Measurements from ENCODE around the gene MPG. TPM values are rescaled to one million over a fixed set of nuclear protein-coding genes. Genes with fewer than 3 reads are reported as not detected.

Gene MPG
- total and polyA plus RNA-seq, 4 donors = 25.4 to 84.1 (median 37.5) TPM

DNA sequence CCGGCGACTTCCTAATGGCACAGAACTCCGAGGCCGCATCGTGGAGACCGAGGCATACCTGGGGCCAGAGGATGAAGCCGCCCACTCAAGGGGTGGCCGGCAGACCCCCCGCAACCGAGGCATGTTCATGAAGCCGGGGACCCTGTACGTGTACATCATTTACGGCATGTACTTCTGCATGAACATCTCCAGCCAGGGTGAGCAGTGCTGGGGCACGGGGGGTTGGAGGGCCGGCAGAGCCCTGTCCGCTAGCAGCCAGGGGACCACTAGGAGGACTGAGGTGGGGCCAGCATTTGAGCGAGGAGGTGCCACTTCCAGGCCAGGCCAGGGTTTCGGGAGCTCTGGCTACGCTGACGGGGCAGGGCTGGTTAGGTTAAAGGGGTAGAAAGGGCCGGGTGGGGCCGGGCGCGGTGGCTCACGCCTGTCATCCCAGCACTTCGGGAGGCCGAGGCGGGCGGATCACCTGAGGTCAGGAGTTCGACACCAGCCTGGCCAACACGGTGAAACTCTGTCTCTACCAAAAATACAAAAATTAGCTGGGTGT lies 5.1 kb downstream of the MPG start:
- 94% methylated on average over 31 of the region's 31 CpGs for WGBS
- peaks cover 3 to 24% (median 9%) of the 10 kb centered on the region in 4 donors for H3K4me1 ChIP-seq (ENCODE audit: control insufficient read depth in 4 of 4, insufficient read depth in 4 of 4, low read length in 3 of 4)
- H3K27ac ChIP-seq (ENCODE audit: low read depth in 1 of 2, low read length in 2 of 2) = no peak overlapping the region
- TF ChIP-seq, protein P1, sequence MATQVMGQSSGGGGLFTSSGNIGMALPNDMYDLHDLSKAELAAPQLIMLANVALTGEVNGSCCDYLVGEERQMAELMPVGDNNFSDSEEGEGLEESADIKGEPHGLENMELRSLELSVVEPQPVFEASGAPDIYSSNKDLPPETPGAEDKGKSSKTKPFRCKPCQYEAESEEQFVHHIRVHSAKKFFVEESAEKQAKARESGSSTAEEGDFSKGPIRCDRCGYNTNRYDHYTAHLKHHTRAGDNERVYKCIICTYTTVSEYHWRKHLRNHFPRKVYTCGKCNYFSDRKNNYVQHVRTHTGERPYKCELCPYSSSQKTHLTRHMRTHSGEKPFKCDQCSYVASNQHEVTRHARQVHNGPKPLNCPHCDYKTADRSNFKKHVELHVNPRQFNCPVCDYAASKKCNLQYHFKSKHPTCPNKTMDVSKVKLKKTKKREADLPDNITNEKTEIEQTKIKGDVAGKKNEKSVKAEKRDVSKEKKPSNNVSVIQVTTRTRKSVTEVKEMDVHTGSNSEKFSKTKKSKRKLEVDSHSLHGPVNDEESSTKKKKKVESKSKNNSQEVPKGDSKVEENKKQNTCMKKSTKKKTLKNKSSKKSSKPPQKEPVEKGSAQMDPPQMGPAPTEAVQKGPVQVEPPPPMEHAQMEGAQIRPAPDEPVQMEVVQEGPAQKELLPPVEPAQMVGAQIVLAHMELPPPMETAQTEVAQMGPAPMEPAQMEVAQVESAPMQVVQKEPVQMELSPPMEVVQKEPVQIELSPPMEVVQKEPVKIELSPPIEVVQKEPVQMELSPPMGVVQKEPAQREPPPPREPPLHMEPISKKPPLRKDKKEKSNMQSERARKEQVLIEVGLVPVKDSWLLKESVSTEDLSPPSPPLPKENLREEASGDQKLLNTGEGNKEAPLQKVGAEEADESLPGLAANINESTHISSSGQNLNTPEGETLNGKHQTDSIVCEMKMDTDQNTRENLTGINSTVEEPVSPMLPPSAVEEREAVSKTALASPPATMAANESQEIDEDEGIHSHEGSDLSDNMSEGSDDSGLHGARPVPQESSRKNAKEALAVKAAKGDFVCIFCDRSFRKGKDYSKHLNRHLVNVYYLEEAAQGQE (IDR thresholded peaks at IDR 0.05) = no peak
- TF ChIP-seq EGR1 (IDR thresholded peaks at IDR 0.05; ENCODE audit: low read depth in 2 of 2) = no peak
- no peak for TF ChIP-seq SP1 (IDR thresholded peaks at IDR 0.05)
- no peak for TF ChIP-seq HNF4G (IDR thresholded peaks at IDR 0.05)
- TF ChIP-seq FOXA1 (IDR thresholded peaks at IDR 0.05) = no peak
- TF ChIP-seq JUND (IDR thresholded peaks at IDR 0.05) = no peak
- TF ChIP-seq, protein P2, sequence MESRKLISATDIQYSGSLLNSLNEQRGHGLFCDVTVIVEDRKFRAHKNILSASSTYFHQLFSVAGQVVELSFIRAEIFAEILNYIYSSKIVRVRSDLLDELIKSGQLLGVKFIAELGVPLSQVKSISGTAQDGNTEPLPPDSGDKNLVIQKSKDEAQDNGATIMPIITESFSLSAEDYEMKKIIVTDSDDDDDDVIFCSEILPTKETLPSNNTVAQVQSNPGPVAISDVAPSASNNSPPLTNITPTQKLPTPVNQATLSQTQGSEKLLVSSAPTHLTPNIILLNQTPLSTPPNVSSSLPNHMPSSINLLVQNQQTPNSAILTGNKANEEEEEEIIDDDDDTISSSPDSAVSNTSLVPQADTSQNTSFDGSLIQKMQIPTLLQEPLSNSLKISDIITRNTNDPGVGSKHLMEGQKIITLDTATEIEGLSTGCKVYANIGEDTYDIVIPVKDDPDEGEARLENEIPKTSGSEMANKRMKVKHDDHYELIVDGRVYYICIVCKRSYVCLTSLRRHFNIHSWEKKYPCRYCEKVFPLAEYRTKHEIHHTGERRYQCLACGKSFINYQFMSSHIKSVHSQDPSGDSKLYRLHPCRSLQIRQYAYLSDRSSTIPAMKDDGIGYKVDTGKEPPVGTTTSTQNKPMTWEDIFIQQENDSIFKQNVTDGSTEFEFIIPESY (IDR thresholded peaks at IDR 0.05) = no peak
- no peak for TF ChIP-seq YY1 (IDR thresholded peaks at IDR 0.05)
- no peak for TF ChIP-seq NR2F2 (IDR thresholded peaks at IDR 0.05)
- TF ChIP-seq GABPA (IDR thresholded peaks at IDR 0.05 in 1 of 2, conservative IDR thresholded peaks at IDR 0.05 in 1 of 2) = no peak
- no peak for TF ChIP-seq RXRA (IDR thresholded peaks at IDR 0.05)
- TF ChIP-seq, protein P3, sequence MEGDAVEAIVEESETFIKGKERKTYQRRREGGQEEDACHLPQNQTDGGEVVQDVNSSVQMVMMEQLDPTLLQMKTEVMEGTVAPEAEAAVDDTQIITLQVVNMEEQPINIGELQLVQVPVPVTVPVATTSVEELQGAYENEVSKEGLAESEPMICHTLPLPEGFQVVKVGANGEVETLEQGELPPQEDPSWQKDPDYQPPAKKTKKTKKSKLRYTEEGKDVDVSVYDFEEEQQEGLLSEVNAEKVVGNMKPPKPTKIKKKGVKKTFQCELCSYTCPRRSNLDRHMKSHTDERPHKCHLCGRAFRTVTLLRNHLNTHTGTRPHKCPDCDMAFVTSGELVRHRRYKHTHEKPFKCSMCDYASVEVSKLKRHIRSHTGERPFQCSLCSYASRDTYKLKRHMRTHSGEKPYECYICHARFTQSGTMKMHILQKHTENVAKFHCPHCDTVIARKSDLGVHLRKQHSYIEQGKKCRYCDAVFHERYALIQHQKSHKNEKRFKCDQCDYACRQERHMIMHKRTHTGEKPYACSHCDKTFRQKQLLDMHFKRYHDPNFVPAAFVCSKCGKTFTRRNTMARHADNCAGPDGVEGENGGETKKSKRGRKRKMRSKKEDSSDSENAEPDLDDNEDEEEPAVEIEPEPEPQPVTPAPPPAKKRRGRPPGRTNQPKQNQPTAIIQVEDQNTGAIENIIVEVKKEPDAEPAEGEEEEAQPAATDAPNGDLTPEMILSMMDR (IDR thresholded peaks at IDR 0.05; ENCODE audit: low read depth, low read length, missing input control) = no peak
- TF ChIP-seq, protein P4, sequence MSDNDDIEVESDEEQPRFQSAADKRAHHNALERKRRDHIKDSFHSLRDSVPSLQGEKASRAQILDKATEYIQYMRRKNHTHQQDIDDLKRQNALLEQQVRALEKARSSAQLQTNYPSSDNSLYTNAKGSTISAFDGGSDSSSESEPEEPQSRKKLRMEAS (IDR thresholded peaks at IDR 0.05) = no peak
- TF ChIP-seq, protein P5, sequence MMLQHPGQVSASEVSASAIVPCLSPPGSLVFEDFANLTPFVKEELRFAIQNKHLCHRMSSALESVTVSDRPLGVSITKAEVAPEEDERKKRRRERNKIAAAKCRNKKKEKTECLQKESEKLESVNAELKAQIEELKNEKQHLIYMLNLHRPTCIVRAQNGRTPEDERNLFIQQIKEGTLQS (IDR thresholded peaks at IDR 0.05) = no peak
- TF ChIP-seq RAD21 (IDR thresholded peaks at IDR 0.05) = no peak
- no peak overlapping the region for H3K4me3 ChIP-seq (ENCODE audit: low read depth in 1 of 3, low read length in 3 of 3)
- H3K9me3 ChIP-seq (ENCODE audit: control insufficient read depth in 4 of 4, low read length in 3 of 4) = no peaks in the 10 kb centered on the region
- DNase-seq (ENCODE audit: low spot score) = no peak
- no peak overlapping the region for H3K9ac ChIP-seq (ENCODE audit: low read depth in 1 of 2, low read length in 2 of 2)
- H3K36me3 ChIP-seq (ENCODE audit: control insufficient read depth in 4 of 4, insufficient read depth in 3 of 4, low read depth in 1 of 4, low read length in 3 of 4) = peaks cover 0 to 35% (median 9%) of the 10 kb centered on the region in 4 donors
- H3K27me3 ChIP-seq (ENCODE audit: control insufficient read depth in 4 of 4, insufficient read depth in 4 of 4, low read length in 3 of 4) = no peaks in the 10 kb centered on the region

Measured in liver (tissue), 9 donors.